Germinal center (tissue), 1 donor: ENCODE data around the gene MAN1A1.

ENCODE experiments used
- DNase-seq: peaks from one replicate; pipeline ENCODE4 v3.0.0; 2012; ENCODE audit warnings: mixed read lengths, low spot score

MAN1A1 gene

DNA sequence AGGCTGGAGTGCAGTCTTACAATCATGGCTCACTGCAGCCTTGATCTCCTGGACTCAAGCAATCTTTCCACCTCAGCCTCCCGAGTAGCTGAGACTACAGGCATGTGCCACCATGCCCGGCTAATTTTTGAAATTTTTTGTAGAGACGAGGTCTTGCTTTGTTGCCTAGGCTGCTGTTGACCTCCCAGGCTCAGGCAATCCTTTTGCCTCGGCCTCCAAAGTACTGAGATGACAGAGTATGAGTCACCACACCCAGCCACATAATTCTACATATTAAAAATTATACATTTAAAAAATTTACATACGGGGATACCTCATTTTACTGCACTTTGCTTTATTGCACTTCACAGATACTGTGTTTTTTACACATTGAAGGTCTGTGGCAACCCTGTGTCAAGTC lies 115.1 kb downstream of the MAN1A1 start:
- no peak for DNase-seq

- DNase-seq = no peak
Observed at GRCh38 chr6:119233312-119233984, 116.1 kb downstream of the MAN1A1 start.

- DNase-seq = no peak
Observed at GRCh38 chr6:119231394-119231793, 118.2 kb downstream of the MAN1A1 start.

- DNase-seq = no peak
Observed at GRCh38 chr6:119230160-119230559, 119.4 kb downstream of the MAN1A1 start.

GRCh38 chr6:119227377-119227776 lies 122.2 kb downstream of the MAN1A1 start:
- no peak for DNase-seq

DNA sequence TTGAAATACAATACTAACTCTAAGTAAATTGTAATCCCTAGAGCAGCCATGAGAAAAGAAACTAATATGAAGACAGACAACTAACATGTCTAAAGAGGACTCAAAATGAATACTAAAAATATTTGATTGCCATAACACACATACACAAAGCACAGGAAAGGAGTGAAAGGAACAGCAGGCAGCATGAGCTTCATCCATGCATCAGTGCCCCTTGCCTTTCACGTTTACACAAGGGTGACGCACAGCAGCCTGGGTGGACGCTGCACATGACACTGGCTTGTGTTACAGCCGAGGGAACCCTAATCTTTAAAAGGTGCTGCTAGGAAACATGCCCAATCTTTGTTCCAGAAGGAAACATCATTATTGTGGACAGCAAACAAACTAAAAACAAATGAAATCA lies 123.5 kb downstream of the MAN1A1 start:
- no peak for DNase-seq

DNA sequence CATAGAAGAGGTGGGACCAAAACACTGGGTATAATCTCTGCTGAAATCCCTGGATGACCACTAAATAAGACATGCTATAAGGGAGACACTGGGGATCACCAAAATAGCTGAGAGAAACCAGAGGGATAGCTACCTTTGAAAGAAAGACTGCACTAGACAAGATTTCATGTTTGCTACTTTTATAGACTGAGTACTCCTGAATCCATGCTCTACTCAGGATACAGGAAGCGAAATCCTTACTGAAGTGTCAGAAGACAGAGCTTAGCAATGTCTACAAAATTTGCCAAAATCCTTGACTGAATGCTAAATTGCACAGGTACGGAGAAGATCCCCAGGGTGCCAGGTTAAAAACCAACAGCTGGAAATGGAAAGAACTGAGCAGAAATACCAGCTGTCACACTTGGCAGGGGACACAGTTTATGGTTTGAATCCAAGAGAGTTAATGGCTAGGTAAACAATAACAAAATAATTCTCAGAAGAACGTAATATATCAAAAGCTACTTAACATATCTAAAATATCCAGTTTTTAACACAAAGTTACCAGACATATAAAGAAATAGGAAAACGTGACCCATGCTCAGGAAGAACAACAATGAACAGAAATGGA lies 125.4 kb downstream of the MAN1A1 start:
- DNase-seq = no peak

GRCh38 chr6:119220452-119220851 lies 129.1 kb downstream of the MAN1A1 start:
- no peak for DNase-seq

DNA sequence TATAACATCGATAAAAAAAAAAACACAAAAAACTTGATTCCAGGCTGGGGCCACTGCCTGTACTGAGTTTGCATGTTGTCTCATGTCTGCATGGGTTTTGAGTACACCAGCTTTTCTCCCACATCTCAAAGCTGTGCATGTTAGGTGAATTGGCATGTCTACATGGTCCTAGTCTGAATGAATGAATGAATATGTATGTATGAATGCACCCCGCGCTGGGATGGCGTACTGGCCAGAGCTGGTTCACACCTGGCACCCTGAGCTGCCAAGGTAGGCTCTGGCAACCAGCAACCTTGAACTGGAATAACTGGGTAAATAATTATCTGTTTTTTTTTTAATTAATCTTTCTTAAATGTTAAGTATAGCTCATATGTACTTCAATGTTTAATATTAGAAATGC lies 131.0 kb downstream of the MAN1A1 start:
- no peak for DNase-seq

DNA sequence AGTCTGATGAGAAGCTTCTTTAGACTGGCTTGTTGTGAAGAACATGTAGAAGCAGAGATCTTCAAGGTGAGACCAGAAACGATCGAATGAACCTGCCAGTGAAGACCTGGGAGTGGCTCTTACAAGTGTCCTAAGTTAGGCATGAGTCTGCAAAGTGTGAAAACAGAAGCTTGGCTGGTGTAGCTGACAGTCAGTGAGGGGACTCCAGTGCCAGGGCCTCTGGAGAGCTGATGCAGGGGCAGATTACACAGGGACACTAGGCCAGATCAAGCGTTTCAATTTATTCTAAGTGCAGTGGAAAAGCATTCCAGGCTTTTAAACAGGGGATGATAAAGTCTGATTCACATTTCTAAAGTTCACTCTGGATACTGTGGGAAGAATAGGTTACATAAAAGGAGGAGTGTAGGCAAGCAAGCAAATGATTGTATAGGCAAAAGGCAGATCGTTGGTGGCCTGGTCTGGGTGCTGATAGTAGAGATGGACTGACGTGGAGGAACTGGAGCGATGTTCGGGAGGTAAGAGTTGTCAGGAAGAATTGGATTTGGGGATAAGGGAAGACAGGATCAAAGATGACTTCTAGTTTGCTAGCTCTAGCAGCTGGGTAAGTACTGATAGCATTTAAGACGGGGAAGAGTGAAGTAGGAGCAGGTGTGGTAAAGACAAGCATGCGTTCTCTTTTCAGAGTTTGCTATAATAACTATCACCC lies 133.5 kb downstream of the MAN1A1 start:
- no peak for DNase-seq

DNA sequence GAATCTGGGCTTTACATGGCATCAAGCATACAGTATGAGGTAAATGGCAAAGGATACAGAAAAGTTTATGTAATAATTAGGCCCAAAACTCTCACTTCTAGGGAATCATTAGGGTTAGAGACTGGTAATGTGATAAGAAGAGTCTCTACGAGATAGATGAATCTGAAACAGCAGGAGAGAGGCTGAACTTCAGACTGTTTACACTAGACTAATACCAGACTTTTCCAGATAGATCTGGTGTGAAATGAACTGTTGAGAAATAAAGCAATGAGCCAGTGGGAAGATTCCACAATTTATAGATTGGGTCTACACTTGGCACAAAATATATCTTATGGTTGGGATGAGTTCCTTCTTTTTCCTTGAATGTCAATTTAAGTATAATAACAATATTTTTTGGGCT lies 134.3 kb downstream of the MAN1A1 start:
- DNase-seq = no peak

DNA sequence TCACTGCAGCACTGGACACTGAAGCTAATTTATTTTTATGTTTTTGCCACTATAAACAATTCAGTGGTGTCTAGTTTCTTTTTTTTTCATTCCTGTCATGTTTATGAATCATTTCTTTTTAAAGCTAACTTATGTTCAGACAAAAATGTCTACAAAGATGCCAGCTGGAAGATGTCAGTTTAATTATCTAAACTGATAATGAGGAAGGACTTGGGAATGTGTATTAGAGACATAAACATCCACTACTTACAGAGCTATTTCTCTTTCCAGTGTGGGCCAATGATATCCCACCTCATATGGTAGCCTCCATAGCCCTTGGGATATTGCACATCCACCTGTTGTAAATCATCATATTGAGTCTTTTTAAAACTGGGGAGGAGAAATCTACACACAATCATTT lies 139.0 kb downstream of the MAN1A1 start:
- DNase-seq = no peak

DNA sequence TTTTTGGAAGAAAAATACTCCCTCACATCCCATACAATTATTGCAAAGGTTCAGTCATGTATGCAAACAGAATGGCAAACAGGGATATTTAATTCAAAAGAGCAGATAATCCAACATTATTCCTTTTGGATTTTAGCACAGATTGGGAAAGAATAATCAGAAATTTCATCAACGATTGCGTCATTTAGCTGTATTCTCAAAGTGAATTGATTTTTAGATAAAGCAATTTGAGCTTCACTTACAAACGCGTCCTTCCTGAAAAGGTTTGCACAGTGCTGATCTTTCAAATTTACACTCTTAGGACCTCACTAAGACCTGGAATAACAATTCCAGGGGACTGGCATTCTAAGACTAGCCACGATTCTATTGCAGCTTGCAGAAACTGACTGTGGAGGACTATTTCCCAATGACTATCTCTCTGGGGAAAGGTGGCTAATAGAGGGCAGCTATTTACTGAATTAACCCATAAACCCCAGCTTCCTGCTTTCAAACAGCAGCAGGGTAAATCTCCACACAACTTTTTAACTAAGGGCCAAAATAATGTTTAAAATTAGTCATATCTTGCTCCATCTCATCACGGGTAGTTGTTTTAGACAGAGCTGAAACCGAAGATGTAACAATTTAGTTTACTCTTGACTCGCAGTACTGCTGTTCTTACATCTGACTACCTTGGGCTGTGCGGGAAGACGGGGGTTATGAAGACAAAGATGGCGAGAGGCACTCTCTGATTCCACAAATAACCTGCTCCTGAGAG lies 139.9 kb downstream of the MAN1A1 start:
- DNase-seq = no peak

DNA sequence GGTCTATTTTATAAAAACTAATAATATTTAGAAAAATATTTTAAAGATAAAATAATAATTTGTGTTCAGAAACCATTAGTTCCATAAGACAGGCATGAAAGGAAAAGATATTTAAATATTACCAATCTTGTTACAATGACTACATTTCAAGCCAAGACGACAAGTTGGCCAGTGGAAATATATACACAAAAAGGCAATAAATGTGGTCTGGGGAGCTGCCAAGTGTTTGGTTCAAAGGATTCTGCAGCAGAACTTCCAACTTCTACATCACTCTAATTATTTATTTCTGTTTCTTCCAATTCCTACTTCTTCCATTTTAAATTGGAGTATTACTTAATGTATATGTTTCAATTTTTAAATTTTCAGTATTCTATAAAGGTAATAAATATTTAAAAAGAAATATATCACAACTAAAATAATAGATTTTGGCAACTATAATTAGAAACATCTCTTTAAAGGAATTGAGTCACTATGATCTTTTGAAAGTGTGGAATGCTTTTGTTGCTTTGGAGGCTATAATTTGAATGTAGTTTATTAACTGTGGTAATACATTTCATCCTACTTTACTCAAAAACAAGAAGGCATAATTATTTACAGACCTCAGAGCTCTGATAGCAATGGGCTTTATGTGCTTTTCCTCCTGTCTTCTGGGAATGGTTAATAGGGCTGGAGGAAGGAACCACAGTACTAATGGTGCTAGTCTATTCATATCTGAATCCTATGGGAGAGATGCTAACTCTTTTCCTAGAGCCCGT lies 141.4 kb downstream of the MAN1A1 start:
- no peak for DNase-seq

GRCh38 chr6:119207327-119207726 lies 142.2 kb downstream of the MAN1A1 start:
- DNase-seq = no peak

GRCh38 chr6:119205911-119206618 lies 143.5 kb downstream of the MAN1A1 start:
- DNase-seq = no peak

GRCh38 chr6:119204719-119205118 lies 144.8 kb downstream of the MAN1A1 start:
- no peak for DNase-seq

DNA sequence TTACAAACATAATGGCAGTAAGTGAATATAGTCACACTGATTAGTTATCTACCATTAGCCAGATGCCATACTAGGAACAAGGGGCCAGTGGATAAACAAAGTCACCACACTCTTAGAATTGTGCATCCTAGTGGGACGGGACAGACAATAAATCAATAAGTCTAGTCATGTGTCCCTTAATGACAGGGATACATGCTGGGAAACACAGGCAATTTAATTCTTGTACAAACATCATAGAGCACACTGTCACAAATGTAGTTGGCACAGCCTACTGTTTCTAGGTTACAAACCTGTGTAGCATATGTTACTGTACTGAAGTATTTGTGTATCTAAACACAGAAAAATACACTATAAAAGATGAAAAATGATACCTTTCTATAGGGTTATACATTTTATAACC lies 148.1 kb downstream of the MAN1A1 start:
- no peak for DNase-seq

DNA sequence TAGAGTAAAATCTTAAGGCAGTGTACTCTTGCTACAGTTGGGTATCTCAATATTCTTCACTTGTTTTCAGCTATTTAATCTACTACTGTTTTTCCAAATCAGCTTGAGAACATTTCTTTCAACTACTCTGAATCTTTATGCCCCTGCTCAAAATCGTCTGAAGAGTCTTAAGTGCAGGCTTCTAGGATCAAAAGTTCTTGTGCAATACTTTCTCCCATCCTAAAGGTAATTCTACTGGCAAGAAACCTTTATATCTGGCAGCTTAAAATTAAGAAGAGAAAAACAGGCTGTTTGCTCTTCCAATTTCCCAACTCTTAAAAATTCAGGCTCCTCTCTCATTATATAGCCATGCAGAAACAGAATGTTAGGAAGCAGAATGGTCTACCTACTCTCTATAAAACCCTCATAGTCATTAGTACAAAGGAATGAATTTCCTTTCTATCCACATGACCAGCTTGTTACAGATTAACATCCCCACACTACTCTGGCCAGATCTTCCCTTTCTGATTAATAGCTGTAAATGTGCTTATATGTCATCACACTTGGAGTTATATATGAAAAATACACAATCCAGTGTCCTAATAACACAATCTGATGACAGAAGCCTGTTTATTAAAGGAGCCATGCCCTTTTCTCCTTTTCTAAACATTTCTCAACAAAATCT lies 148.9 kb downstream of the MAN1A1 start:
- no peak for DNase-seq

- no peak for DNase-seq
Observed at GRCh38 chr6:119197271-119197670, 152.3 kb downstream of the MAN1A1 start.

GRCh38 chr6:119196715-119197114 lies 152.8 kb downstream of the MAN1A1 start:
- DNase-seq = no peak
